Prostate gland (tissue), 2 donors: ENCODE results near the gene ALDH1B1. TPM values are rescaled to one million over a fixed set of nuclear protein-coding genes. Genes with fewer than 3 reads are reported as not detected.

Experiments used
- DNase-seq: peaks from one replicate; pipeline ENCODE4 v3.0.0-alpha.2; 2019; ENCODE audit warnings: low spot score
- H3K27ac ChIP-seq, 2 donors: fragments of 200-600 bp; sonication (generic); 2 replicates each; pipeline ENCODE4 v1.5.1; 2017 to 2019
- H3K27me3 ChIP-seq: fragments of 200-600 bp; sonication (generic); replicated peaks from 2 replicates; pipeline ENCODE4 v1.5.1; 2019; ENCODE audit not compliant: insufficient read depth
- H3K36me3 ChIP-seq, 2 donors: fragments of 200-600 bp; sonication (generic); 1 replicate in 1 of 2; 2 replicates in 1 of 2; pipeline versions ENCODE4 v1.5.1 to v1.8.1; 2017 to 2019
- H3K4me1 ChIP-seq: fragments of 200-600 bp; sonication (generic); replicated peaks from 2 replicates; pipeline ENCODE4 v1.5.1; 2019
- H3K4me3 ChIP-seq, 2 donors: fragments of 200-600 bp; sonication (generic); 2 replicates each; pipeline ENCODE4 v1.5.1; 2017 to 2019
- H3K9me3 ChIP-seq: fragments of 200-600 bp; sonication (generic); 2 replicates; pipeline ENCODE4 v1.5.1; 2017
- POLR2A ChIP-seq: fragments of 450-650 bp; IDR thresholded peaks from one replicate; pipeline ENCODE4 v1.6.1; 2016; ENCODE audit warnings: antibody characterized with exemption, mild to moderate bottlenecking
- POLR2AphosphoS5 ChIP-seq: sonication (generic); formaldehyde crosslinking; IDR thresholded peaks from one replicate; pipeline ENCODE4 v1.6.1; 2017; ENCODE audit warnings: antibody characterized with exemption
- WGBS: methylation state at CpG from one replicate; pipeline ENCODE4 v1.1.5; 2018; 5-methylcytosine and 5-hydroxymethylcytosine counted together
- intact Hi-C: fragments of 100-400 bp; cut with DNase I; formaldehyde crosslinking; loops from one replicate; pipeline ENCODE4 v1.14.2; 2022
- total RNA-seq, 2 donors: library from RNA; depleted of rRNA; stranded (reverse); fragments of >200 nt; gene quantifications; one replicate each; pipeline ENCODE4 v1.1.0, GENCODE V29; 2016
- TF ChIP-seq, protein P1 (sequence below), 4 experiments: fragments of 200-600 bp in 2 of 4; fragments of 450-650 bp in 2 of 4; sonication (generic) in 2 of 4; IDR thresholded peaks; 1 replicate in 3 of 4; 2 replicates in 1 of 4; pipeline ENCODE4 v1.5.1; 2016 to 2019; ENCODE audit warnings: antibody characterized with exemption in 4 of 4, mild to moderate bottlenecking in 2 of 4, moderate library complexity in 2 of 4

ALDH1B1 gene
- total RNA-seq, 2 donors from 2014 or later, result 42.5 to 88.8 TPM

DNA sequence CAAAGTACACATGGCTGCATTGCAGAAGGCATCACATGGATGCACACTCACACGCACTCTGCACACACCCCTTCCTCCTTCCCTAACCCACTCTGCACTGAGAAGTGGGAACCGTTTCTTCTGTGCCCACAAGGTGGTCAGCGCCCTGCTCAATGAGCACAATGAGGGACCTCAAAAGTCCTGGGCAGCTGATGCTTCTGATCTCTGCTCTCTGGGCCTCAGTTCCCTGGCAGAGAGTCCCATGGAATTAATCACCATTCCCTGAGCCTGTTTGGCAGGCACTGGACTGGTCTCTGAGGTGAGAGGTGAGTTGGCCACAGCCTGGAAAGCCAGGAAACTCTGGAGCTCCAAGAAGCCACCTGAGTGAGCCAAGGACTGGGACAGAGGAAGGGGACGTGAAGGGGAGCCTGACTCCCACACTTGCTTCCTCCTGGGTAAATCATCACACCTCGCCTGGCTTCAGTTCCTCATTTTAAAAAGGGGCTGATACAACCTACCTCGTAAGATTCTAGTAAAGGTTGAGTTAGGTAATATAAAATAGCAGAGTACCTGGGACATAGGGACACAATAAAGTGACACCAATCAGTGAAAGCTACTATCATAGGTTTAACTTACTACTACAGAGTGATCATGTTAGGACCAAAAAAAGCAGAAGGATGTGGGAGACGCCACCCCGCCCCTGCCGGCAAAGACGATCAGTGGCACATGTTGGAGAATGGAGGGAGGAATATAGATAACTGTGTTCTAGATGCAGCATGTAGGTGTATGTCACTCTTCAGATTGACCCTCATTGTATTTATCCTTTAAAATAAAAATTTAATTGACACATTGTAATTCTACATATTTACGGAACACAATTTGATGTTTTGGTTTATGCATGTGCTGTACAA, 52.9 kb downstream of the ALDH1B1 start:
- Histone ChIP-seq H3K4me3 (no peak overlapping the region), H3K36me3 (no peaks in the 10 kb centered on the region), H3K9me3 (no peaks in the 10 kb centered on the region), H3K4me1 (no peaks in the 10 kb centered on the region), H3K27me3 (no peaks in the 10 kb centered on the region), H3K27ac (no peak overlapping the region)
- intact Hi-C loops, result no loop called here
- WGBS, result 76% methylated on average over 11 of the region's 11 CpGs
- no peak for DNase-seq
- TF ChIP-seq POLR2AphosphoS5 (no peak), POLR2A (no peak)
- TF ChIP-seq, protein P1, sequence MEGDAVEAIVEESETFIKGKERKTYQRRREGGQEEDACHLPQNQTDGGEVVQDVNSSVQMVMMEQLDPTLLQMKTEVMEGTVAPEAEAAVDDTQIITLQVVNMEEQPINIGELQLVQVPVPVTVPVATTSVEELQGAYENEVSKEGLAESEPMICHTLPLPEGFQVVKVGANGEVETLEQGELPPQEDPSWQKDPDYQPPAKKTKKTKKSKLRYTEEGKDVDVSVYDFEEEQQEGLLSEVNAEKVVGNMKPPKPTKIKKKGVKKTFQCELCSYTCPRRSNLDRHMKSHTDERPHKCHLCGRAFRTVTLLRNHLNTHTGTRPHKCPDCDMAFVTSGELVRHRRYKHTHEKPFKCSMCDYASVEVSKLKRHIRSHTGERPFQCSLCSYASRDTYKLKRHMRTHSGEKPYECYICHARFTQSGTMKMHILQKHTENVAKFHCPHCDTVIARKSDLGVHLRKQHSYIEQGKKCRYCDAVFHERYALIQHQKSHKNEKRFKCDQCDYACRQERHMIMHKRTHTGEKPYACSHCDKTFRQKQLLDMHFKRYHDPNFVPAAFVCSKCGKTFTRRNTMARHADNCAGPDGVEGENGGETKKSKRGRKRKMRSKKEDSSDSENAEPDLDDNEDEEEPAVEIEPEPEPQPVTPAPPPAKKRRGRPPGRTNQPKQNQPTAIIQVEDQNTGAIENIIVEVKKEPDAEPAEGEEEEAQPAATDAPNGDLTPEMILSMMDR (IDR thresholded peaks at IDR 0.05), result no peak

GRCh38 chr9:38447703-38448102, 55.2 kb downstream of the ALDH1B1 start:
- TF ChIP-seq POLR2A, result no peak
- TF ChIP-seq POLR2AphosphoS5, result no peak
- TF ChIP-seq, protein P1 (IDR thresholded peaks at IDR 0.05), result no peak
- no peak for DNase-seq
- no peaks in the 10 kb centered on the region for H3K4me1 ChIP-seq
- intact Hi-C loops, result no loop called here
- no peaks in the 10 kb centered on the region for H3K9me3 ChIP-seq
- 41% methylated on average over 1 of the region's 1 CpG for WGBS
- no peaks in the 10 kb centered on the region for H3K27me3 ChIP-seq
- no peak overlapping the region for H3K4me3 ChIP-seq
- no peaks in the 10 kb centered on the region for H3K36me3 ChIP-seq
- no peak overlapping the region for H3K27ac ChIP-seq

Other genes with a start within 250 kb of the ALDH1B1 start
- 10 to 100 TPM in 1 of 2 donors, under 1 TPM in 1; 0.32 to 14.3 TPM for gene IGFBPL1, start 31.8 kb downstream of the ALDH1B1 start, total RNA-seq
- gene ANKRD18A, start 227.9 kb downstream of the ALDH1B1 start, total RNA-seq, result 10 to 100 TPM; 13.9 to 33.7 TPM